COLO668 (cell line): ENCODE data around the gene METTL8.

Experiments used
- DNase-seq: peaks from one replicate; lab custom pipeline; 2025; ENCODE audit not compliant: unreplicated experiment; lab: John Stamatoyannopoulos, UW

Gene METTL8, protein sequence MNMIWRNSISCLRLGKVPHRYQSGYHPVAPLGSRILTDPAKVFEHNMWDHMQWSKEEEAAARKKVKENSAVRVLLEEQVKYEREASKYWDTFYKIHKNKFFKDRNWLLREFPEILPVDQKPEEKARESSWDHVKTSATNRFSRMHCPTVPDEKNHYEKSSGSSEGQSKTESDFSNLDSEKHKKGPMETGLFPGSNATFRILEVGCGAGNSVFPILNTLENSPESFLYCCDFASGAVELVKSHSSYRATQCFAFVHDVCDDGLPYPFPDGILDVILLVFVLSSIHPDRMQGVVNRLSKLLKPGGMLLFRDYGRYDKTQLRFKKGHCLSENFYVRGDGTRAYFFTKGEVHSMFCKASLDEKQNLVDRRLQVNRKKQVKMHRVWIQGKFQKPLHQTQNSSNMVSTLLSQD

DNA sequence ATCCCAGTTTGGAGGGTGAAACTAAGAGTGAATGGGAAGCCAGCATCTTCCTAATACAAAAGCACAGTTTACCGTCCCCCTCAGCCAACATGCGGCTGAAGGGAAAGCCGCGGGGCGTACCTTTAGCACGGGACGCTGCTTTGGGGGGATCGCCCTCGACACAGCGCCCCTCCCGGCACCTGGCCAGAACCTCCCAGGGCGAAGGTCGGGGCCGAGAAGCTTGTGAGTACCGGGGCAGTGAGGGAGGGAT, at the start of gene METTL8:
Gene METTL8, minus strand, starts transcription at position 228 of the 250 bp plus-strand sequence. CDS start 41,805 bp downstream, outside the sequence.
- DNase-seq = no peak

GRCh38 chr2:171482877-171483276, 49.1 kb upstream of the METTL8 start:
- no peak for DNase-seq

GRCh38 chr2:171482308-171482707, 48.5 kb upstream of the METTL8 start:
- DNase-seq = no peak

GRCh38 chr2:171480908-171481307, 47.1 kb upstream of the METTL8 start:
- DNase-seq = no peak

DNA sequence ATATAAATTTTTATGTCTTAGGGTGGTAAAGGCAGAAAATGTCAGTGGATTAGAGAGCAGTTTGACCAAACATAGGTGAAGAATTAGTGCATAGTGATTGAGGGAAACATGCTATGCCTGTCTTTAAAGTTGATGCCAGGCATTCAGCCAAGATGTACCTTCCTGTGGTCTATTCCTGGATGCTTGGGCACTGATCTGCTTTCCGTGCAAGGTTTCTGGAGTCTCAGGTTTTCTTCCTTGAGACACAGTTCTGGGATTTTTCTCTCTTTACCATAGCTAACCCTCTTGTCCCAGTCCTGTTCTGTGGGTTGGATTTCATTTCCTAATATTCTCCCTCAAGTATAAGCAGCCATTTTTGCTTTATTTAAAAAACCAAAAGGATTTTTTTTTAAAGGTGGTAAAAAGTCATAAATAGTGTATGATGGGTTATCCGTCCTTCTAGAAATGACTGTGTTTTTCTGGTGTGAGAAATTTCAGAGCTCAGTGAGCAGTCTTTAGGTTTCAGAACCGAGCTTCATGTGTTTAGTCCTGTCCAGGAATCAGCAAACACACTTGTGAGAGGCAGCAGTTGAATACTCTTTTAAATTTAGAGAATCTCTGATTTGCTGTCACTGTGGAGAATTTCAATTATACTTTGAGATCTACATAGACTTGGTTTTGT, 45.5 kb upstream of the METTL8 start:
- no peak for DNase-seq

DNA sequence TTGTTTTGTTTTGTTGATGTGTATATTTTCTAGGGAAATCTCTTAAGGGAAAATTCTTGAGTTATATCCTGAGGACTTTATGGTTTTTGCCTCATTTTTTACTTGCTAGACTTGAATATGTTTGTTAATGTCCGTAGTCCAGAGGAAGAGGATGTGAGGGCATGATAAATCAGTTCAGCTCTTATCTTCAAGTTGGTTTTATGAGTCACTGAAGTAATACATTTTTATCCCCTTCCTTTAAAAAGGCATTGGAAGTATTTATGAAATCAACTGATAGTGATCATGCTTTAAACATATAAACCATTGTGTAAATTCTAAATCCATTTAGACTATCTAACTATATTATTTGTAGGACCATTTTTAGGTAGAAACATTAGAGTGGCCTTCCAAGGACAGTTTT, 44.6 kb upstream of the METTL8 start:
- DNase-seq = no peak

DNA sequence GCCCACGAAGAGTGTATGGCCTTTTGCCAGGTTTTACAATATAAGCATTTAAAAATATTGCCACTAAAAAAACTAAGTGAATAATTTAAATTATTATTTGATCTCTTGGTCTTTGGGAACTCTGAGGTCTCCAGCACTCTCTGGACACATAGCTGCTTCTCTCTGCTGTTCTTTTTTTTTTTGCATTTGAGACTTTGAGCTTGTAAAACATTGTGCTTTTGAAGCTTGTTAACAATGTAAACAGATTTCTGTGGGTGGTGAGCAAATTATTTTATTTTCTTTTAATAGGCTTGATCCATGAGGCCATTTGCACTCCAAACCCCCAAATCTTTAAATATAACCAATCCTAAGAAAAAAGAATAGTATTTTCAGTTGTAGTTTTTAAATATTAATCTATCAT, 42.2 kb upstream of the METTL8 start:
- no peak for DNase-seq

- DNase-seq = no peak
Observed at GRCh38 chr2:171470129-171470528, 36.3 kb upstream of the METTL8 start.

- no peak for DNase-seq
Observed at GRCh38 chr2:171469176-171469575, 35.4 kb upstream of the METTL8 start.

GRCh38 chr2:171460537-171460936, 26.7 kb upstream of the METTL8 start:
- DNase-seq = no peak

DNA sequence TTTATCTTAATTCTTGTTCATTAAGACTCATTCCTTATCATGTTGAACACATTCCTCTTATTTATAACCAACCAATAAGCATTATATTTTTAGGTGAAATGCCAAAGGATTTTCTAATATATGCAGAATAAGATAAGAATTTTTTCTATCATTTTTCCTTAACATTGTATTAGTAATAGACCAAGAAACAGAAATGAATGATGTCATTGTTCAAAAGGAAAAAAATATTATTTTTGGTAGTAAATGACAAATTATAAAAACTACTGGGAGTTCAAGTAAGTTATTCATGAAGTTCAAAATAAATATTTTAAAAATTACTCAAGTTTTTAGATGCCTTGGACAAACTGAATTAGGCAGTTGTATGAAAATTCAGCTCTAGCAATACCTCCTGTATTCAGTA, 25.7 kb upstream of the METTL8 start:
- DNase-seq = no peak

DNA sequence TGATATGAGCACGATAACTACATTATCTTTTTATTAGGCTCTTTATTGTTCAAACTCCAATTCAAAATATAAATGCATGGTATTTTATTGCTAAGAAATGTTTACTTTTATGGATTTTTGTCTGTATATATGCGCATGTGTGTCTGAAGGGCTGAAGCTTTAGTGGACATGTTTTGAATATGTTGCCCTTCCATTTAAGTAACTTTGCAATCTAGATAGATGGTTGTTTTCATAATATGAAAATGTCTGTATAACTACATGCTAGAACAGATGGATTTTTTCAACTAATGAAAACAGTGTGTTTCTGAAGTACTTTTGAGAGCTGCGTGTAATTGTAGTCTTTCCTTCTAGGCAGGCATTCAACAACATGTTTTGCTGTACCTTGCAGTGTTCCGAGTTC, 19.0 kb upstream of the METTL8 start:
- DNase-seq = no peak

GRCh38 chr2:171451074-171451473, 17.3 kb upstream of the METTL8 start:
- no peak for DNase-seq

GRCh38 chr2:171447675-171448074, 13.9 kb upstream of the METTL8 start:
- no peak for DNase-seq

- DNase-seq = no peak
Observed at GRCh38 chr2:171441470-171441869, 7.7 kb upstream of the METTL8 start.

- no peak for DNase-seq
Observed at GRCh38 chr2:171436307-171436706, 2.5 kb upstream of the METTL8 start.

DNA sequence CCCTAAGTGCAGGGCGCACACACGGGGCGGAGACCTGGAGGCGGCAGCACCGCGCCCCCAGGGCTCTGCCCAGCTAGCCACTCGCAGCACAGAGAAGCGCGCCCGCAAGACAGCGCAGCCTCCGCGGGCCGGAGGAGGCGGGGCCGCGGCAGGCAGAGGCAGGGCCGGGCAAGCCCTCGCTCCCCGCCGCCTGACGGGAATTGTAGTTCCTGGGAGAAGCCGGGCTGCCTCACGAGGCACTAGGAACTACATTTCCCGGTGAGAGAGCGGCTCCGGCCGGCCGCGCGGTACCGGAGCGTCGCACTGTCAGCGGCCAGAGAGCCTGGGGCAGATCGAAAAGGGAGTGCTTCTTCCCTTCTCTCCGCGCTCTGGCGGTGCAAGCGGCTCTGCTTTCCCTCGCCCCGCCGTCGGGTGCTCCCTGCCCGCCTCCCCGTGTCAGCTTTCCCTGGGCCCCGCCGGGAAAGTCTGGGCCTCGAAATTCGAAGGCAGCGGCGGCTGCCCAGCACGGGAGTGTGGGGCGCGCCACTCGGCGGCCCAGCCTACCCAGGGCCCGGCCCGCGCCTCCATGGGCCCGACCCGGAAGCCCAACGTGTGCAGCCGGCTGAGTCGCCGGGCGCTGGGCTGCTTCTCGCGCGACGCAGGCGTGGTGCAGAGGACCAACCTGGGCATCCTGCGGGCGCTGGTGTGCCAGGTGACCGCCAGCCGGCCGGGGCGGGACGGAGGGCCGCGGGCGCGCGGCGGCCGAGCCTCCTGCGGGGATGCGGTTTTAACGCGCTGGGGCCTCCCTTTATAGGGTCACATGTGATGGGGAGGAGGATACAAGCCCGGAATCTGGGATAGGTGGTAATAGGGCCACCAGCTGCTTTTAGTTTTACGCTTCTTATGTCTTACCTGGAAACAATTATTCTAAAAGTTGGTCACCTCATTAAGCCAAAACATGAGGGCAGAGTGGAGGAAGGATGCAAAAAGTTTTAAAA, 511 bp upstream of the METTL8 start, which contains the start of gene DCAF17:
Gene DCAF17, plus strand, starts transcription at position 214 of the 977 bp plus-strand sequence. Its CDS starts 352 bp downstream, at position 566.
- peak; percentile 98 for DNase-seq

GRCh38 chr2:171432969-171433762, 624 bp downstream of the METTL8 start:
- peak; percentile 59 for DNase-seq

- no peak for DNase-seq
Observed at GRCh38 chr2:171432206-171432968, 1.4 kb downstream of the METTL8 start.

GRCh38 chr2:171431677-171432167, 2.1 kb downstream of the METTL8 start:
- DNase-seq = no peak
